IMR-90 (cell line): ENCODE results near the gene PFKL.

ENCODE experiments used
- MAFK ChIP-seq: IDR thresholded peaks from 2 replicates; pipeline ENCODE4 v1.6.1; 2012; ENCODE audit warnings: low read depth, low read length, improper control_type of control experiment
- MAZ ChIP-seq: IDR thresholded peaks from 2 replicates; pipeline ENCODE4 v1.6.1; 2012; ENCODE audit warnings: low read depth, mild to moderate bottlenecking, low read length, improper control_type of control experiment, moderate library complexity, borderline replicate concordance
- USF2 ChIP-seq: fragments of 150-350 bp; IDR thresholded peaks from 2 replicates; pipeline ENCODE4 v1.6.1; 2017; ENCODE audit warnings: mild to moderate bottlenecking, antibody characterized with exemption, low read length, low read depth
- TF ChIP-seq, protein P1 (sequence below): conservative IDR thresholded peaks from 2 replicates; pipeline ENCODE4 v1.5.1; 2012; ENCODE audit warnings: mild to moderate bottlenecking, low read depth, low read length, improper control_type of control experiment

DNA sequence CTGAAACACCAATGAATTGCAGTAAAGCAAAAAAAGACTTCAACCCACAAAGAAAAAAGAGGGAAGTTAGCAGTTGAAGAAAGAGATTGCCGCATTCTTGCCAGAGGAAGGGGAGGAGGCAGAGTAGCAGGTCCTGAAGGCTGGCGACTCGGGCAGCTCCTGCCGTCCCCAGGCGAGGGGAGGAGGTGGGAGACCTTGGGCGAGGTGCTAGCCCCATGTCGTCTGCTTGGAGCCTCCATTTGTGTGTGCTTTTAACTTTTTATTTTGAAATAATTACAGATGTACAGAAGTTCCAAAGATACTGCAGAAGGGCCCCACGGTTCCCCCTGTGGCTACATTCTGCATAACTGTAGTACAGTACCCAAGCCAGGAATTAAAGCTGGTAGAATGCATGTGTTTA is 60.3 kb downstream of the PFKL start:
- TF ChIP-seq MAFK (no peak), MAZ (no peak), USF2 (no peak)
- TF ChIP-seq, protein P1, sequence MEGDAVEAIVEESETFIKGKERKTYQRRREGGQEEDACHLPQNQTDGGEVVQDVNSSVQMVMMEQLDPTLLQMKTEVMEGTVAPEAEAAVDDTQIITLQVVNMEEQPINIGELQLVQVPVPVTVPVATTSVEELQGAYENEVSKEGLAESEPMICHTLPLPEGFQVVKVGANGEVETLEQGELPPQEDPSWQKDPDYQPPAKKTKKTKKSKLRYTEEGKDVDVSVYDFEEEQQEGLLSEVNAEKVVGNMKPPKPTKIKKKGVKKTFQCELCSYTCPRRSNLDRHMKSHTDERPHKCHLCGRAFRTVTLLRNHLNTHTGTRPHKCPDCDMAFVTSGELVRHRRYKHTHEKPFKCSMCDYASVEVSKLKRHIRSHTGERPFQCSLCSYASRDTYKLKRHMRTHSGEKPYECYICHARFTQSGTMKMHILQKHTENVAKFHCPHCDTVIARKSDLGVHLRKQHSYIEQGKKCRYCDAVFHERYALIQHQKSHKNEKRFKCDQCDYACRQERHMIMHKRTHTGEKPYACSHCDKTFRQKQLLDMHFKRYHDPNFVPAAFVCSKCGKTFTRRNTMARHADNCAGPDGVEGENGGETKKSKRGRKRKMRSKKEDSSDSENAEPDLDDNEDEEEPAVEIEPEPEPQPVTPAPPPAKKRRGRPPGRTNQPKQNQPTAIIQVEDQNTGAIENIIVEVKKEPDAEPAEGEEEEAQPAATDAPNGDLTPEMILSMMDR: no peak
